Sigmoid colon (tissue), 4 donors: Measurements from ENCODE around the gene GAS2L1.

Experiments used
- EP300 ChIP-seq, 4 donors: sonication (generic); formaldehyde crosslinking; IDR thresholded peaks; one replicate each; pipeline ENCODE4 v1.6.1; 2017; ENCODE audit warnings: antibody characterized with exemption in 4 of 4
- POLR2AphosphoS5 ChIP-seq, 4 donors: sonication (generic); formaldehyde crosslinking; IDR thresholded peaks; one replicate each; pipeline ENCODE4 v1.6.1; 2017; ENCODE audit warnings: antibody characterized with exemption in 4 of 4
- TF ChIP-seq, protein P1 (sequence below), 4 experiments: fragments of 450-650 bp in 3 of 4; fragments of 200-600 bp in 1 of 4; IDR thresholded peaks; one replicate each; pipeline ENCODE4 v1.5.1; 2016 to 2019; ENCODE audit warnings: antibody characterized with exemption in 4 of 4, mild to moderate bottlenecking in 3 of 4, moderate library complexity in 2 of 4

DNA sequence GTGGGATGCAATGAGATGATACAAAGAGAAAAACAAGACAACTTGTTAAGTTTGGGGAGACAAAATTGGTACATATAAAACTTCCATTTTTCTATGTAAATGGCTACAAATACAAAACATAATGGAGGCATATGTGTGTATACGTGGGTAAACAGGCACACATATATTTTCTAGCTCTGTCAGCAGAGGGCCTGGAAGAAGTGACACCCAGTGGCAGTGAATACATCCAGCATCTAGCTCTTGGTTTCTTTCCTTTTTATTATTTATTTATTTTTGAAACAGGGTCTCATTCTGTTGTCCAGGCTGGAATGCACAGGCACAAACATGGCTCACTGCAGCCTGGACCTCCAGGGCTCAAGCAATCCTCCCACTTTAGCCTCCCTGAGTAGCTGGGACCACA, 14.1 kb downstream of the GAS2L1 start:
- no peak for TF ChIP-seq POLR2AphosphoS5 (IDR thresholded peaks at IDR 0.05)
- TF ChIP-seq EP300 (IDR thresholded peaks at IDR 0.05) = no peak
- TF ChIP-seq, protein P1, sequence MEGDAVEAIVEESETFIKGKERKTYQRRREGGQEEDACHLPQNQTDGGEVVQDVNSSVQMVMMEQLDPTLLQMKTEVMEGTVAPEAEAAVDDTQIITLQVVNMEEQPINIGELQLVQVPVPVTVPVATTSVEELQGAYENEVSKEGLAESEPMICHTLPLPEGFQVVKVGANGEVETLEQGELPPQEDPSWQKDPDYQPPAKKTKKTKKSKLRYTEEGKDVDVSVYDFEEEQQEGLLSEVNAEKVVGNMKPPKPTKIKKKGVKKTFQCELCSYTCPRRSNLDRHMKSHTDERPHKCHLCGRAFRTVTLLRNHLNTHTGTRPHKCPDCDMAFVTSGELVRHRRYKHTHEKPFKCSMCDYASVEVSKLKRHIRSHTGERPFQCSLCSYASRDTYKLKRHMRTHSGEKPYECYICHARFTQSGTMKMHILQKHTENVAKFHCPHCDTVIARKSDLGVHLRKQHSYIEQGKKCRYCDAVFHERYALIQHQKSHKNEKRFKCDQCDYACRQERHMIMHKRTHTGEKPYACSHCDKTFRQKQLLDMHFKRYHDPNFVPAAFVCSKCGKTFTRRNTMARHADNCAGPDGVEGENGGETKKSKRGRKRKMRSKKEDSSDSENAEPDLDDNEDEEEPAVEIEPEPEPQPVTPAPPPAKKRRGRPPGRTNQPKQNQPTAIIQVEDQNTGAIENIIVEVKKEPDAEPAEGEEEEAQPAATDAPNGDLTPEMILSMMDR (IDR thresholded peaks at IDR 0.05) = no peak
